T47D (cell line): ENCODE measurements around the gene ACSS1.

Experiments
- DNase-seq, 2 experiments: peaks; one replicate each; pipeline versions ENCODE4 v3.0.0 to v3.0.0-alpha.2; 2011 to 2012; ENCODE audit warnings: low read depth in 1 of 2, low spot score in 1 of 2
- JUND ChIP-seq: IDR thresholded peaks from 2 replicates; pipeline ENCODE4 v1.6.1; 2012; ENCODE audit warnings: low read depth
- in situ Hi-C: cut with HindIII; loops from 2 replicates; pipeline ENCODE4 v1.10.0; 2016; ENCODE audit warnings: low sequenced_read_pairs, low pct_unique_long_range_greater_than_20kb

ACSS1 gene

DNA sequence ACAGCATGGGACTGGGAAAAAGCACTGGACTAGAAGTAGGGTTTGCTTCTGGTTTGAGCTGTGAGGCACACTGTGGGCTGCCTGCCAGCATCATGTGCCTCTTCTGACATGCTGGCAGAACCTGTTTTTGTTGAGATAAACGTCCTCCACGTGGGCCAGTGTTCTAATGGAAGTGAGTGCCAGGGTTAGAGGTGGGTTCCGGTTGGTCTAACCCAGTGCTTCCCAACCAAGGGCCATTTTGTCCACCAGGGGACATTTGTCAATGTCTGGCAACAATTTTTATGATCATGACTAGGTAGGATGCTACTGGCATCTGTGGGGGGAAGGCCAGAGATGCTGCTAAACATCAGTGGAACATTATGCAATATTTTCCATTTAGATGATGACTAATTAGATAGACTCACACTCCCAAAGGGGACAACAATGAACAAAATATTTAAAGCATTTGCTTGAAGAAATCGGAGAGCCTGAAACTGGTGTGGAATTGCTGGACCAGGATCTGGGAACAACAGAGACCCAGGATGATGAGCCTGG, 57.6 kb downstream of the ACSS1 start:
- DNase-seq, result peak in 1 of 2 experiments; percentile 77
- no peak for TF ChIP-seq JUND
- in situ Hi-C loops, result no loop called here

DNA sequence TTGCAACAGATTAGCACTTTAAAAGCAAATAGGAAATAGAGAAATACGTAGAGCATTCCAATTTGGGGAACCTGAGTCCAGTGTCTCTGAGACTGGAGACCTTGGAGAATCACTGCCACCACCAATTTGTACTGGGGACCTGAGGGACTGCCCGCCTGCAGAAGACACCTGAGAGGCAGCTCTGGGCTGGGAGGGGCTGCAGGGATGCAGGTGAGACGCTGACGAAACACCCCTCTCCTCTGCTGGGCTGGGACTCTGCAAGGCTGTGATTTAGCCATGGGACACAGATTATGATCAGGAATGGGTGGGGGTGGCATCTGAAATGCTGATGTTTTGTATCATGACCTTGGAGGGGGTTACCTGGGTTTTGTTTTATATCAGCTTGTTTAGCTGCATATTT, 58.4 kb downstream of the ACSS1 start:
- in situ Hi-C loops, result no loop called here
- no peak for DNase-seq
- no peak for TF ChIP-seq JUND

DNA sequence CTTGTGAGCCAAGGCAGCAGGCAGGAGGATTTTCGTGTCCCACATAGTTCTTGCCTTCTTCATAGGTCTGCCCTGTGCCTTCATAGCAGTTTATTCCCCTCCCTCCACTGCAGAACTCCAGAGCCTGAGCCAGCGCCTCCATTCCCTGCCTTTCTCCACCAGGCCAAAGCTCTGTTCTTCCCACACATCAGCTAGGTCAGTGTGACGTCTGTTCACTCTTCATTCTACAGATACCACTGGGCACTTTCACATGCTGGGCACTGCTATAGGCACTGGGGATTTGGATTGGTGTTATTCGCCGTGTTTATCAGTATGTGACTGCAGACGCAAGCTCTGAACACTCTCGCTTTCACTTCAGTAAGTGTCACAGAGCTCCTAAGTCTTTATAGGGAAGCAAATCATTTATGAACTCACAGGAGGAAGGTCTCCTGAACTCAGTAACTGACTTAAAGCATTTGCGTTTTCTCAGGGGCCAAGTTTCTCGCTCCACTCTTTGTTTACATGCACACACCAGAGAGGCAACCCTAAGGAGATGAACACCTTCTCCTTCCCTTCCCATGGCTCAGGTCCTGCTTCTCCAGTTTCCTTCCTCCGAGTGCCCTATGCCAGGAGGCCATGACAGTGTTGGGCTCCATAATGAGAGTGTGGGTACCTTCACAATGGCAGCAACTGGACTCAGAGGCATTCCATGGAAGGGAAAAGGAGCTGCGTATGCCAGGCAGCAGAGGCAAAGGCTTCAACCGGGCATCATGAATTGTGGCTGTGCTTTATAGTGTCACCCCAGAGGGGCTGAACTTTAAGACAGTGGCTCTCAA, 59.1 kb downstream of the ACSS1 start:
- DNase-seq, result no peak
- no peak for TF ChIP-seq JUND
- in situ Hi-C loops, result no loop called here

DNA sequence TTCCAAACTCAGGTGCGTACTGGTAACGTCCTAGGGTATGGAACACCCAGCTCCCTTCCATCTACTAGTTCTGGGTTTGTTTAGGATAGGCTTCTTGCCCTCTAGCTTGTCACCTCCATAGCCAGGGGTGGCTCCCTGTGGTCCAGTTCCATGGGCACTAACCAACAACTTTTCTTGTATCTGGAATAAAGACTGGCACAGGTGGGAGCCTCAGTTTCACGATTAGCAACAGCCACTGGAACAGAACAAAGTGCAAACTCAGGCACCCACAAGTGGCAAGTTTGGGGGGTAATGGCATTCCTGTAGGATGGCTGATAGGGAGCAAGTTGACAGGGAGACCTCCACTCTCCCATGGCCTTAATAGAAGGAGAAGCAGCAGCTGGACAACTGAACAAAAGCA, 59.8 kb downstream of the ACSS1 start:
- no peak for TF ChIP-seq JUND
- DNase-seq, result no peak
- in situ Hi-C loops, result no loop called here

DNA sequence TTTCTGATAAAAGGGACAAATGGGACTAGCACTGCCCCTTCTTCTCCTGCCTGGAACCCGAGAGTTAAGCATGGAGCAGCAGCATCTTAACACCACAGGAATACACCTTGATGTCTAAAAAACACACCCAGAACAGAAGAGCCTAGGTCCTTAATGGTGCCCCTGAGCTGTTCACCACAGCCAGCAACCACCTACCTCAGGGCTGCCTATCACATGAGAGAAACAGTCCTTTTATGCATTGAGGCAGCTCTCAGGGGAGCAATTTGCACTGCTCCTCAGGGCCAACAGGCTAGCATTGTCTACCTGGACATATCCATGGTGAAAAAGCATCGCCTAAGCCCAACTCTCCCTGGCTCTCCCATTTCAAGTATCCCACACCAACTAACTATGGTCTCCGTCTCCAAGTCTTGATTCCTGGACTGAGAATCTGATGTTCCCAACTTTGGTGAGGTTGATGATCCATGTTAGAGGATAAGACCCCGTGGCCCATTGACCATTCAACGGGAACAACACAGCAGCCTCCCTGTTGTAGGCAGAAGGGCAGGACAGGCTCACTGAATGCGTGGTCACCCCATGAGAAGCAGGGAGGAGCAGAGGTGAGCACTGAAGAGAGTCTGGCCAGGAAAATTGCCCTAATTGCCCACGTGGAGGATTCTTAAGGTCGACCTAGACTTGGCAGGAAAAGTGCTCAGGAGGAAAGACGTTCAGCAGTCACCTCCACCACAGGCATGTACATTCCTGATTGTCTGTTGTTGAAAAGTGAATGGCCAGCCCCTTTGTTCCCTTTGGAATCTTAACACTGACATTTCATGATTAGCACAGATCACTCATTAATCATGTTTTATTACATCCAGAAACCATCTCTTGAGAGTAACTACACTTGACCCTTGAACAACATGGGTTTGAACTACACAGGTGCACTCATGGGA, 61.2 kb downstream of the ACSS1 start:
- in situ Hi-C loops, result no loop called here
- DNase-seq, result no peak
- TF ChIP-seq JUND, result no peak

DNA sequence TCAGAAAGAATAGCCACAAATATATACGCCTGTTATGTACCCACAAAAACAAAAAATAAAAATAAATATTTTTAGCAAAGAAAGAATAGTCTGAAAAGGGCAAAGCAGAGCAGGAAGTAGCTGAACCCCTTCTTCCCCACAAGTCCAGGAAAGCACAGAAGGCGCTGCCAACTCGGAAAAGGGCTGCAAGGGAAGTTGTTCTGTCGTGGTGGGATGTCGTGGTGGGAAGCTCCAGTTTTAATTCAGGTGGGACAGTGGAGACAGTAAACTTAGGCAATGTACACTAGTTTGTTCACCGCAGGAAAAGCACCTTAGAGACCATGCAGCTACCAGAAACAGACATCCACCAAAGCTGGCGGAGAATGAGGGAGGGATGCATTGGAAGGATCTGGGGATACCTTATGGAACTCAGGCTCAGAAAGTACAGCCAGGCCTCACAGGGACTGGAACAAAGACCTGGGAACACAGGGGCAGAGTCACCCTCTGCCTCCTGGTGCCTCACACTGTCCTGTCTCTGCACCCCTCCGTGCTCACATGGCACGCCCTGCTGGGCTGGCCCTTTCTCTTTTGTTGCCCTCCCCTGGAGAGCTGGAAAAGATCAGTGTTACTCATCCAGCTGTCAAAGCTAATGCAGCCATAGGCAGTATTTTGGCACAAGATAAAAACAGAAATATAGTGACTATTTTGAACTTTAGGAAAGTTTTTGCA, 62.0 kb downstream of the ACSS1 start:
- in situ Hi-C loops, result no loop called here
- no peak for TF ChIP-seq JUND
- no peak for DNase-seq

- peak; percentile 48 to 84 for DNase-seq
- in situ Hi-C loops, result no loop called here
- TF ChIP-seq JUND, result no peak
These were observed 63.2 kb downstream of the ACSS1 start for GRCh38 chr20:24994470-24995368.

- in situ Hi-C loops, result no loop called here
- TF ChIP-seq JUND, result no peak
- DNase-seq, result no peak
These were observed 63.8 kb downstream of the ACSS1 start for GRCh38 chr20:24994186-24994465.

- peak; percentile 43 to 86 for DNase-seq
- no peak for TF ChIP-seq JUND
- in situ Hi-C loops, result no loop called here
These were observed 64.4 kb downstream of the ACSS1 start for GRCh38 chr20:24993337-24994185.

DNA sequence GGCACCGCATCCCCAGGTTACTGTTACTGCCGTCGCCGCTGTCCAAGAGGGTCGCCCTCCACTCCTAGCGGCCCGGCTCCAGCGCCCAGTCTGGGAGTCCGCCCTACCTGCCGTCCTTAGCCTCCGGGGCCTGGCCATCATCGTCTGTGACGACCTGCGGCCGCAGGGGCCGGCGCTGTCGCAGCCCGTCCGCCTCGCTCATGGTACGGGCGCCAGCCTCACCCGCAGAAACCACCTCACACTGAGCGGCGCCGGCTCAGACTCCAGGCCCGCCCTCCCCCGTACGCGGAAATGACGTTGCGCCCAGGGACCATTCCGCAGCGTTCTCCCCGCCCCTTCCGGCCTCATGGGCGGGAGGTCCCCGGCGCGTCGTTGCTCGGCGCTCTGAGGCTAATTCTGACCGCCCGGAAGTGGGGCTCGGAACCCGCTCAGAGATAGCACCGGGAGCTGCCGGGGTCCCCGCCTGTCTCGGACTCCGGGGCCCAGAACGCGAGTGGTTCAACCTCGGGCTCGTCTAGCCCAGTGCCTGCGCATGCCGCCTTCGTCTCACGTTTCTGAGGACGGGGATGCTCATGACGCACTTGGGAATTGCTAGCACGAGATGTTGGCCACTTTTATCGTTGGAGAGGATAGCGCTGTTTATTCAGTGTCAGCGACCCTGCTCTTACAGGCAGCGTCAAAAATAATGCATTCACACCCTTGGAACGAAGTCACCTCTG, 65.3 kb downstream of the ACSS1 start, which contains the start of gene APMAP:
Gene APMAP, minus strand, starts transcription at position 265 of the 719 bp plus-strand sequence. Its CDS starts 63 bp downstream, at position 202.
- in situ Hi-C loops, result no loop called here
- DNase-seq, result peak; percentile 89 to 94
- TF ChIP-seq JUND, result no peak
